SK-N-MC (cell line): ENCODE results near the gene ZBED1.

Experiments
- DNase-seq: peaks from one replicate; pipeline ENCODE4 v3.0.0-alpha.2; 2011; ENCODE audit warnings: low read depth, low spot score
- H3K27ac ChIP-seq: fragments of 200-600 bp; sonication (generic); 2 replicates; pipeline ENCODE4 v1.5.1; 2016; ENCODE audit warnings: mixed run types
- H3K36me3 ChIP-seq: fragments of 200-600 bp; sonication (generic); 2 replicates; pipeline ENCODE4 v1.6.1; 2017; ENCODE audit warnings: antibody characterized with exemption, low read length, mixed read lengths; ENCODE audit not compliant: insufficient read depth
- H3K4me3 ChIP-seq: fragments of 200-600 bp; sonication (generic); 2 replicates; pipeline ENCODE4 v1.5.1; 2016
- H3K9ac ChIP-seq: fragments of 200-600 bp; sonication (generic); 2 replicates; pipeline ENCODE4 v1.8.0; 2017; ENCODE audit warnings: mixed run types, mixed read lengths; ENCODE audit not compliant: insufficient read length
- H3K9me3 ChIP-seq: fragments of 200-600 bp; sonication (generic); 2 replicates; pipeline ENCODE4 v1.6.1; 2017; ENCODE audit warnings: low read depth, mild to moderate bottlenecking, antibody characterized with exemption, low read length, moderate library complexity, mixed read lengths
- EZH2 ChIP-seq: fragments of 200-600 bp; sonication (generic); IDR thresholded peaks from one replicate; pipeline ENCODE4 v1.6.1; 2017; ENCODE audit warnings: antibody characterized with exemption
- FOXP2 ChIP-seq: optimal IDR thresholded peaks from 2 replicates; pipeline ENCODE3; 2011; ENCODE audit warnings: mild to moderate bottlenecking, moderate library complexity; ENCODE audit not compliant: insufficient read depth; ENCODE audit errors: extremely low read length, control extremely low read depth
- POLR2AphosphoS5 ChIP-seq: IDR thresholded peaks from 2 replicates; pipeline ENCODE4 v1.6.1; 2012; ENCODE audit warnings: mild to moderate bottlenecking, low read depth, low read length, borderline replicate concordance

ZBED1 gene

GRCh38 chrX:2495595-2495994, 5.2 kb downstream of the ZBED1 start:
- Histone ChIP-seq H3K4me3 (no peak overlapping the region), H3K27ac (no peak overlapping the region), H3K36me3 (peaks cover 10% of the 10 kb centered on the region), H3K9ac (no peak overlapping the region), H3K9me3 (no peaks in the 10 kb centered on the region)
- DNase-seq: no peak
- TF ChIP-seq EZH2: no peak
- no peak for TF ChIP-seq FOXP2
- no peak for TF ChIP-seq POLR2AphosphoS5

DNA sequence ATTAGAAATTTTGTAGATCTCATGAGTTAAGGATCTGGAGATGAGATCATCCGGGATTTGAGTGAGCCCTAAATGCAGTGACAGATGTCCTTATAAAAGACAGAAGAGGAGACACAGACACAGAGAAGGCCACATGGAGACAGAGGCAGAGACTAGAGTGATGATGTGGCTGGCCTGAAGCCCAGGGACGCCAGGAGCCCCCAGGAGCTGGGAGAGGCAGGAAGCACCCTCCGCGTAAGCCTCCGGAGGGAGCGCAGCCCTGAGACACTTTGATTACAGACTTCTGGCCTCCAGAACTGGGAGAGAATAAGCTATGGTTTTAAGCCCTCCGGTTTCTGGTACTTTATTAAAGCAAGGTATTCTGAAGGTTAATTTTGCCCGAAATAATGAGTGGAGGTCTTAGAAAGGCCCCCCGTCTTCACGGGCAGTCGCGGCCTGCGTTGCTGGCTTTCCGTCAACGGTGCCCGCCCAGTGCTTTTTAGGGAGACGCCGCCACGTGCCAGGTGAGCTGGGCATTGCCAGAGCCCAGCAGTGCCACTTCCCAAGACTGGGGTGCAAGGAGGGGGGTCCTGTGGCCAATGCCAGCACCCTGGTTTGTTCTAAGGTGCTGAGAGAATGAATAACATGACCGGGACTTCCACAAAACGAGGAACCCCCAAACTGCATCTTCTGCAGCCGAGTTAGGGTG, 8.1 kb downstream of the ZBED1 start:
- DNase-seq: no peak
- H3K36me3 ChIP-seq: peaks cover 26% of the 10 kb centered on the region
- H3K27ac ChIP-seq: no peak overlapping the region; the same call in 1 of the 2 replicates
- no peak overlapping the region for H3K9ac ChIP-seq
- no peak for TF ChIP-seq EZH2
- TF ChIP-seq POLR2AphosphoS5: no peak
- TF ChIP-seq FOXP2: no peak
- H3K9me3 ChIP-seq: no peaks in the 10 kb centered on the region
- H3K4me3 ChIP-seq: no peak overlapping the region

- no peak for DNase-seq
- H3K36me3 ChIP-seq: peaks cover 28% of the 10 kb centered on the region
- H3K4me3 ChIP-seq: no peak overlapping the region
- no peak overlapping the region for H3K9ac ChIP-seq
- H3K27ac ChIP-seq: no peak overlapping the region
- no peak for TF ChIP-seq FOXP2
- TF ChIP-seq EZH2: no peak
- no peak for TF ChIP-seq POLR2AphosphoS5
- H3K9me3 ChIP-seq: no peaks in the 10 kb centered on the region
Observed at GRCh38 chrX:2490634-2491033, 10.1 kb downstream of the ZBED1 start.

DNA sequence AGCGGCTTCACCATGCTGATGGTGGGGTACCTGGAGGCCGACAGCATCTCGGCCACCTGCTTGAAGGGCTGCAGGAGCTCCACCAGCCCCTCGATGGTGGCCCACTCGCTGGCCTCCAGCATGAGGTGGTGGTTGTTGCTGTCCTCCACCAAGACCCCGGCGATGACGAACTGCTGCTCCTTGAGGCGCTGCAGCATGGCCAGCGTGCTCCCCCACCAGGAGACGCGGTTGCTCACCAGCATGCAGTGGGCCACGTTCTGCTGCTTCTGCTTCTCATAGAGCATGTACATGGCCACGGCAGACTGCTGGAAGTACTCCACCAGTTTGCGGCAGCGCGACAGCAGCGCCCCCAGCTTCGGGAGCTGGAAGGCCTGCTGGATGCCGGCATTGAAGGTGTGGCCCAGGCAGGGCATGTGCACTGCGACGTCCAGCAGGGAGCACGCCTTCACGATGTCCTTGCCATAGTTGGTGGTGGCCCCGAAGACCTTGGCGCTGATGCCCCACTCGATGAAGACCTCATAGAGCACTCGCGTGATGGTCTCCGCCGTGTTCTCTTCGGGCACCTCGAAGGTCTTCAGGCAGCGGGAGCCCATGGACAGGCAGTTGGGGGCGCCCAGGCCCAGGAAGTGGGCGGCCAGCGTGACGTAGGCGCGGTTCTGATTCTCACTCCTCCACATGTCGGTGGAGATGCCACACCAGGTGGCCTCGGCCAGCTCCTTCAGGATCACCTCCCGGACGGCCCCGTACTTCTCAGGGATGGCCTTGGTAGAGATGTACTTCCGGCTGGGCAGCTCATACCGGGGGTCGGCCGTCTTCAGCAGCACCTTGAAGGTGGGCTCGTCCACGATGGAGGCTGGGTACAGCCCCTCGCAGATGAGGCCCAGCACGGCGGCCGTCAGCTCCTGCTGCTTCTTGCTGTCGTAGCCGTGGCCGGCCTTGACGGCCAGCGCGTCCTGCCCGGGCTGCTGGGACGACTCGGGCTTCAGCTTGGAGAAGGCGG, 11.0 kb downstream of the ZBED1 start:
- H3K9ac ChIP-seq: no peak overlapping the region
- TF ChIP-seq EZH2 (no peak), FOXP2 (no peak)
- H3K36me3 ChIP-seq: peaks cover 24% of the 10 kb centered on the region
- H3K9me3 ChIP-seq: no peaks in the 10 kb centered on the region
- DNase-seq: no peak
- H3K4me3 ChIP-seq: no peak overlapping the region
- H3K27ac ChIP-seq: no peak overlapping the region

GRCh38 chrX:2488621-2489285, 12.0 kb downstream of the ZBED1 start:
- no peak for DNase-seq
- H3K27ac ChIP-seq: no peak overlapping the region
- TF ChIP-seq EZH2: no peak
- TF ChIP-seq POLR2AphosphoS5: no peak
- TF ChIP-seq FOXP2: no peak

GRCh38 chrX:2487366-2487765, 13.4 kb downstream of the ZBED1 start:
- no peak for DNase-seq
- TF ChIP-seq EZH2 (no peak), FOXP2 (no peak), POLR2AphosphoS5 (no peak)
- Histone ChIP-seq H3K27ac (no peak overlapping the region), H3K4me3 (no peak overlapping the region), H3K9ac (no peak overlapping the region), H3K36me3 (peaks cover 24% of the 10 kb centered on the region), H3K9me3 (no peaks in the 10 kb centered on the region)

More at GRCh38 chrX:2488621-2489285, 12.0 kb downstream of the ZBED1 start:
- Histone ChIP-seq H3K4me3 (no peak overlapping the region), H3K9ac (no peak overlapping the region), H3K9me3 (no peaks in the 10 kb centered on the region), H3K36me3 (peaks cover 24% of the 10 kb centered on the region)

GRCh38 chrX:2486476-2487133, 14.2 kb downstream of the ZBED1 start:
- Histone ChIP-seq H3K9ac (no peak overlapping the region), H3K27ac (no peak overlapping the region), H3K9me3 (no peaks in the 10 kb centered on the region), H3K4me3 (no peak overlapping the region), H3K36me3 (peaks cover 24% of the 10 kb centered on the region)
- DNase-seq: no peak
- TF ChIP-seq FOXP2 (no peak), POLR2AphosphoS5 (no peak), EZH2 (no peak)
